Nephron (organoid): ENCODE measurements around the gene RAPGEF4.

Source experiments
- H3K27ac Mint-ChIP-seq, 3 experiments: 2 replicates each; pipeline ENCODE4 v1.8.0; 2020; ENCODE audit warnings: mixed read lengths in 3 of 3, mild to moderate bottlenecking in 2 of 3, moderate library complexity in 1 of 3
- H3K27me3 Mint-ChIP-seq: 2 replicates; pipeline ENCODE4 v1.8.0; 2021; ENCODE audit warnings: low read depth, mild to moderate bottlenecking, moderate library complexity, mixed read lengths
- H3K36me3 Mint-ChIP-seq: 2 replicates; pipeline ENCODE4 v1.8.0; 2020; ENCODE audit warnings: low read depth, mixed read lengths
- H3K4me1 Mint-ChIP-seq: 2 replicates; pipeline ENCODE4 v1.8.0; 2020; ENCODE audit warnings: mixed read lengths
- H3K4me3 Mint-ChIP-seq, 3 experiments: 2 replicates each; pipeline ENCODE4 v1.8.0; 2020; ENCODE audit warnings: mild to moderate bottlenecking in 3 of 3, mixed read lengths in 3 of 3, moderate library complexity in 2 of 3
- H3K9me3 Mint-ChIP-seq: 2 replicates; pipeline ENCODE4 v1.8.0; 2020; ENCODE audit warnings: mixed read lengths
- CTCF ChIP-seq, 3 experiments: fragments of 200-600 bp; sonication (generic); IDR thresholded peaks; one replicate each; pipeline ENCODE4 v1.5.0; 2021; ENCODE audit warnings: antibody characterized with exemption in 3 of 3; ENCODE audit not compliant: unreplicated experiment in 3 of 3

RAPGEF4 gene

GRCh38 chr2:172964511-172965139 is 229.0 kb downstream of the RAPGEF4 start:
- no peak overlapping the region for H3K27ac Mint-ChIP-seq
- H3K27me3 Mint-ChIP-seq, result peaks cover 3% of the 10 kb centered on the region
- H3K9me3 Mint-ChIP-seq, result no peaks in the 10 kb centered on the region
- no peak for TF ChIP-seq CTCF (IDR thresholded peaks at IDR 0.05; ENCODE audit: unreplicated experiment in 3 of 3)
- no peaks in the 10 kb centered on the region for H3K36me3 Mint-ChIP-seq
- H3K4me1 Mint-ChIP-seq, result peaks cover 13% of the 10 kb centered on the region
- no peak overlapping the region for H3K4me3 Mint-ChIP-seq

GRCh38 chr2:172965433-172966212 is 230.0 kb downstream of the RAPGEF4 start:
- Mint-ChIP-seq H3K27me3 (peaks cover 3% of the 10 kb centered on the region), H3K27ac (no peak overlapping the region), H3K4me3 (no peak overlapping the region), H3K9me3 (no peaks in the 10 kb centered on the region), H3K36me3 (no peaks in the 10 kb centered on the region), H3K4me1 (peaks cover 13% of the 10 kb centered on the region)
- TF ChIP-seq CTCF (IDR thresholded peaks at IDR 0.05; ENCODE audit: unreplicated experiment in 3 of 3), result no peak

- no peak for TF ChIP-seq CTCF (IDR thresholded peaks at IDR 0.05; ENCODE audit: unreplicated experiment in 3 of 3)
- peak overlapping the region in 2 of 3 experiments; percentile 16 to 29 for H3K27ac Mint-ChIP-seq
- H3K9me3 Mint-ChIP-seq, result no peaks in the 10 kb centered on the region
- H3K27me3 Mint-ChIP-seq, result peaks cover 3% of the 10 kb centered on the region
- no peak overlapping the region for H3K4me3 Mint-ChIP-seq
- H3K36me3 Mint-ChIP-seq, result no peaks in the 10 kb centered on the region
- peaks cover 13% of the 10 kb centered on the region for H3K4me1 Mint-ChIP-seq
Measured at GRCh38 chr2:172967036-172967982, 231.7 kb downstream of the RAPGEF4 start.

- H3K4me1 Mint-ChIP-seq, result peaks cover 13% of the 10 kb centered on the region
- no peaks in the 10 kb centered on the region for H3K9me3 Mint-ChIP-seq
- peak overlapping the region; percentile 16 to 29 (median 20) for H3K27ac Mint-ChIP-seq
- no peaks in the 10 kb centered on the region for H3K36me3 Mint-ChIP-seq
- no peak overlapping the region for H3K4me3 Mint-ChIP-seq
- TF ChIP-seq CTCF (IDR thresholded peaks at IDR 0.05; ENCODE audit: unreplicated experiment in 3 of 3), result no peak
- H3K27me3 Mint-ChIP-seq, result peaks cover 3% of the 10 kb centered on the region
Measured at GRCh38 chr2:172968061-172968469, 232.4 kb downstream of the RAPGEF4 start.

GRCh38 chr2:172969166-172969565 is 233.5 kb downstream of the RAPGEF4 start:
- Mint-ChIP-seq H3K4me3 (no peak overlapping the region), H3K27ac (no peak overlapping the region), H3K36me3 (no peaks in the 10 kb centered on the region), H3K4me1 (peaks cover 13% of the 10 kb centered on the region), H3K27me3 (peaks cover 3% of the 10 kb centered on the region), H3K9me3 (no peaks in the 10 kb centered on the region)
- TF ChIP-seq CTCF (IDR thresholded peaks at IDR 0.05; ENCODE audit: unreplicated experiment in 3 of 3), result no peak
